HCT116 (cell line): ENCODE measurements around the gene ESR1. TPM values are rescaled to one million over a fixed set of nuclear protein-coding genes. Genes with fewer than 3 reads are reported as not detected.

Experiments used
- ATAC-seq: fragments of 200-7000 bp; cut with Tn5 transposase; 2 replicates; pipeline ENCODE4 v1.9.1; 2020; ENCODE audit warnings: mild to moderate bottlenecking, moderate library complexity
- BruUV-seq: library from RNA; stranded (reverse); fragments of 400-500 nt; replicated peaks from 2 replicates; lab custom pipeline; 2021; lab: Mats Ljungman, UMichigan
- CTCF ChIA-PET: fragments of 300-600 bp; sonication (Branson Sonifier 250); formaldehyde crosslinking; loops from one replicate; lab custom pipeline; 2021; ENCODE audit warnings: antibody characterized with exemption; lab: Charles Lee
- POLR2A ChIA-PET: fragments of 300-600, 350-600 bp; sonication (Branson Sonifier 250); formaldehyde crosslinking; loops from one replicate; lab custom pipeline; 2021; ENCODE audit warnings: antibody characterized with exemption; lab: Charles Lee
- RAD21 ChIA-PET, 2 experiments: fragments of 300-600 bp; sonication (Branson Sonifier 250); formaldehyde crosslinking; loops; one replicate each; lab custom pipeline; 2023; ENCODE audit warnings: low total read pairs in 2 of 2; ENCODE audit not compliant: uncharacterized antibody in 2 of 2, unreplicated experiment in 2 of 2, low non-redundant PET in 1 of 2; lab: Charles Lee
- DNase-seq: peaks from one replicate; pipeline ENCODE4 v3.0.0-alpha.2; 2010; ENCODE audit warnings: low read depth, low spot score
- H2AFZ ChIP-seq: fragments of 200-600 bp; shearing (Covaris generic), sonication (generic); 2 replicates; pipeline ENCODE4 v1.6.1; 2017; ENCODE audit warnings: low read depth, mixed run types, mixed read lengths, antibody characterized with exemption, low read length; ENCODE audit not compliant: poor library complexity, severe bottlenecking
- H3K27ac ChIP-seq: 2 replicates; pipeline ENCODE4 v1.5.1; 2012; ENCODE audit warnings: low read depth, low read length
- H3K27me3 ChIP-seq: fragments of 200-600 bp; sonication (generic); 2 replicates; pipeline ENCODE4 v1.6.1; 2016; ENCODE audit warnings: mixed run types, low read length, mixed read lengths; ENCODE audit not compliant: insufficient read depth
- H3K36me3 ChIP-seq, 2 experiments: fragments of 200-500 bp in 1 of 2; fragments of 200-600 bp in 1 of 2; sonication (Bioruptor generic) in 1 of 2; sonication (generic) in 1 of 2; 2 replicates each; pipeline versions ENCODE4 v1.5.1 to v1.6.1; 2014 to 2016; ENCODE audit warnings: low read length in 2 of 2, inconsistent platforms in 1 of 2, mixed read lengths in 1 of 2, mixed run types in 1 of 2; ENCODE audit not compliant: insufficient read depth in 2 of 2, control insufficient read depth in 1 of 2
- H3K4me1 ChIP-seq, 2 experiments: fragments of 200-600 bp in 1 of 2; sonication (generic) in 1 of 2; 2 replicates each; pipeline versions ENCODE4 v1.5.1 to v1.6.1; 2012 to 2017; ENCODE audit warnings: low read length in 2 of 2, inconsistent platforms in 1 of 2, mild to moderate bottlenecking in 1 of 2, mixed read lengths in 1 of 2, mixed run types in 1 of 2, moderate library complexity in 1 of 2; ENCODE audit not compliant: insufficient read depth in 2 of 2, control insufficient read depth in 1 of 2
- H3K4me2 ChIP-seq: fragments of 200-600 bp; sonication (generic); 2 replicates; pipeline ENCODE4 v1.6.1; 2017; ENCODE audit warnings: mixed run types, low read length, mixed read lengths
- H3K4me3 ChIP-seq, 2 experiments: fragments of 200-600 bp in 1 of 2; sonication (generic) in 1 of 2; replicated peaks in 1 of 2; 2 replicates each; pipeline ENCODE4 v1.5.1; 2011 to 2016; ENCODE audit warnings: low read length in 2 of 2, control low read depth in 1 of 2, low read depth in 1 of 2, mild to moderate bottlenecking in 1 of 2, mixed read lengths in 1 of 2, mixed run types in 1 of 2
- H3K79me2 ChIP-seq: fragments of 200-600 bp; sonication (generic); 2 replicates; pipeline ENCODE4 v1.6.1; 2017; ENCODE audit warnings: mild to moderate bottlenecking, mixed run types, low read length, moderate library complexity, mixed read lengths; ENCODE audit not compliant: insufficient read depth
- H3K9ac ChIP-seq: fragments of 200-600 bp; sonication (generic); 2 replicates; pipeline ENCODE4 v1.6.1; 2016; ENCODE audit warnings: low read length, mixed read lengths
- H3K9me2 ChIP-seq: fragments of 200-600 bp; sonication (generic), shearing (Covaris generic); 2 replicates; pipeline ENCODE4 v1.6.1; 2017; ENCODE audit warnings: mixed run types, mild to moderate bottlenecking, moderate library complexity; ENCODE audit not compliant: insufficient read depth
- H3K9me3 ChIP-seq, 2 experiments: fragments of 200-500 bp in 1 of 2; fragments of 200-600 bp in 1 of 2; sonication (Bioruptor generic) in 1 of 2; sonication (generic) in 1 of 2; 2 replicates each; pipeline ENCODE4 v1.6.1; 2014 to 2017; ENCODE audit warnings: low read length in 2 of 2, mixed read lengths in 2 of 2, inconsistent platforms in 1 of 2, low read depth in 1 of 2, mild to moderate bottlenecking in 1 of 2, mixed run types in 1 of 2, moderate library complexity in 1 of 2; ENCODE audit not compliant: control insufficient read depth in 1 of 2, insufficient read depth in 1 of 2
- H4K20me1 ChIP-seq: fragments of 200-600 bp; sonication (generic), shearing (Covaris generic); 2 replicates; pipeline ENCODE4 v1.6.1; 2017; ENCODE audit warnings: mixed run types, mild to moderate bottlenecking, moderate library complexity; ENCODE audit not compliant: insufficient read depth
- ATF3 ChIP-seq: IDR thresholded peaks from 2 replicates; pipeline ENCODE4 v1.6.1; 2012
- CBX3 ChIP-seq: IDR thresholded peaks from 2 replicates; pipeline ENCODE4 v1.6.1; 2012; ENCODE audit warnings: low read depth
- CTCF ChIP-seq, 3 experiments: fragments of 200-600 bp in 1 of 3; sonication (generic) in 1 of 3; IDR thresholded peaks in 2 of 3; conservative IDR thresholded peaks in 1 of 3; 2 replicates each; pipeline ENCODE4 v1.5.1; 2012 to 2017; ENCODE audit warnings: low read depth in 2 of 3, low read length in 2 of 3, antibody characterized with exemption in 1 of 3, borderline replicate concordance in 1 of 3, control low read depth in 1 of 3, mild to moderate bottlenecking in 1 of 3, mixed read lengths in 1 of 3, mixed run types in 1 of 3, moderate library complexity in 1 of 3; ENCODE audit not compliant: insufficient read depth in 1 of 3
- ELF1 ChIP-seq: IDR thresholded peaks from 2 replicates; pipeline ENCODE4 v1.6.1; 2012; ENCODE audit warnings: low read depth, borderline replicate concordance
- FOSL1 ChIP-seq: IDR thresholded peaks from 2 replicates; pipeline ENCODE4 v1.6.1; 2012; ENCODE audit warnings: low read depth
- MAX ChIP-seq: IDR thresholded peaks from 2 replicates; pipeline ENCODE4 v1.6.1; 2012
- POLR2A ChIP-seq: IDR thresholded peaks from 2 replicates; pipeline ENCODE4 v1.7.0; 2011; ENCODE audit warnings: borderline replicate concordance; ENCODE audit not compliant: insufficient read depth, insufficient read length; ENCODE audit errors: extremely low read depth
- RAD21 ChIP-seq: IDR thresholded peaks from 2 replicates; pipeline ENCODE4 v1.6.1; 2012; ENCODE audit warnings: low read depth, mild to moderate bottlenecking
- SIN3A ChIP-seq: IDR thresholded peaks from 2 replicates; pipeline ENCODE4 v1.6.1; 2012; ENCODE audit warnings: low read depth
- SP1 ChIP-seq: IDR thresholded peaks from 2 replicates; pipeline ENCODE4 v1.6.1; 2012; ENCODE audit warnings: low read depth
- SRF ChIP-seq: IDR thresholded peaks from 2 replicates; pipeline ENCODE4 v1.6.1; 2012; ENCODE audit warnings: low read depth
- TCF7L2 ChIP-seq: IDR thresholded peaks from 2 replicates; pipeline ENCODE4 v1.7.0; 2011; ENCODE audit warnings: borderline replicate concordance, inconsistent platforms; ENCODE audit not compliant: insufficient read depth, insufficient read length; ENCODE audit errors: extremely low read depth
- YY1 ChIP-seq: IDR thresholded peaks from 2 replicates; pipeline ENCODE4 v1.6.1; 2011; ENCODE audit warnings: low read length, low read depth, moderate library complexity, mild to moderate bottlenecking; ENCODE audit not compliant: insufficient replicate concordance; ENCODE audit errors: extremely low read depth
- intact Hi-C: fragments of 100-400 bp; cut with micrococcal nuclease; formaldehyde crosslinking; loops from 2 replicates; pipeline ENCODE4 v1.10.0; 2022
- total RNA-seq: library from RNA; stranded (reverse); gene quantifications from one replicate; pipeline ENCODE4 v1.2.1, GENCODE V29; 2021; ENCODE audit not compliant: unreplicated experiment

ESR1 gene
- total RNA-seq, 1 experiment from 2014 or later, result 0.17 TPM

GRCh38 chr6:151760486-151760885 lies 47.0 kb upstream of the ESR1 start (continued):
- TF ChIP-seq YY1 (no peak), ELF1 (no peak), SRF (no peak)

GRCh38 chr6:151761851-151762250 lies 45.6 kb upstream of the ESR1 start:
- Histone ChIP-seq H3K27ac (no peak overlapping the region), H2AFZ (no peak overlapping the region), H3K4me2 (no peak overlapping the region), H3K9me3 (no peaks in the 10 kb centered on the region), H3K4me1 (peaks cover 0 to 21% of the 10 kb centered on the region in 2 experiments; a peak in 2 of 4 replicates), H3K27me3 (no peaks in the 10 kb centered on the region), H4K20me1 (no peaks in the 10 kb centered on the region), H3K9ac (no peak overlapping the region), H3K79me2 (no peaks in the 10 kb centered on the region), H3K4me3 (no peak overlapping the region)
- no TSS peak for BruUV-seq
- intact Hi-C loops, result loop anchor here (5.0 kb wide), 1 partner anchor 85 kb away; no protein-coding TSS in a partner anchor
- ATAC-seq, result no peak
- RAD21 ChIA-PET, result no interaction called here
- POLR2A ChIA-PET, result no interaction called here
- TF ChIP-seq RAD21 (no peak), TCF7L2 (no peak), CBX3 (no peak), FOSL1 (no peak), POLR2A (no peak), SP1 (no peak), MAX (no peak)
- TF ChIP-seq, all 23 proteins: peak for 0
- CTCF ChIA-PET, result interaction anchor here (1.8 kb wide), 1 partner anchor 363 kb away, joined by 7 read pairs; no protein-coding TSS in a partner anchor
- H3K9me2 ChIP-seq, result no peaks in the 10 kb centered on the region
- no peak for DNase-seq
- H3K36me3 ChIP-seq, result no peaks in the 10 kb centered on the region

GRCh38 chr6:151762817-151763216 lies 44.7 kb upstream of the ESR1 start:
- no TSS peak for BruUV-seq

More at GRCh38 chr6:151762817-151763216, 44.7 kb upstream of the ESR1 start:
- no peak overlapping the region for H2AFZ ChIP-seq
- H3K4me2 ChIP-seq, result no peak overlapping the region
- no peaks in the 10 kb centered on the region for H4K20me1 ChIP-seq
- H3K79me2 ChIP-seq, result no peaks in the 10 kb centered on the region
- RAD21 ChIA-PET, result no interaction called here
- ATAC-seq (no peak), DNase-seq (no peak)
- CTCF ChIA-PET, result interaction anchor here (1.8 kb wide), 1 partner anchor 362 kb away, joined by 7 read pairs; no protein-coding TSS in a partner anchor
- POLR2A ChIA-PET, result no interaction called here
- H3K9ac ChIP-seq, result no peak overlapping the region
- no peak overlapping the region for H3K27ac ChIP-seq
- H3K4me3 ChIP-seq, result no peak overlapping the region
- no peaks in the 10 kb centered on the region for H3K27me3 ChIP-seq
- H3K9me3 ChIP-seq, result no peaks in the 10 kb centered on the region
- H3K36me3 ChIP-seq, result no peaks in the 10 kb centered on the region
- no peak for TF ChIP-seq ELF1
- no peak for TF ChIP-seq SRF
- no peak for TF ChIP-seq TCF7L2
- no peak for TF ChIP-seq ATF3
- no peak for TF ChIP-seq YY1
- no peak for TF ChIP-seq SIN3A
- TF ChIP-seq CTCF (IDR thresholded peaks at IDR 0.05 in 2 of 3, conservative IDR thresholded peaks at IDR 0.05 in 1 of 3; ENCODE audit: borderline replicate concordance in 1 of 3, insufficient read depth in 1 of 3, low read depth in 2 of 3, low read length in 2 of 3), result no peak
- H3K9me2 ChIP-seq, result no peaks in the 10 kb centered on the region
- intact Hi-C loops, result loop anchor here (5.0 kb wide), 1 partner anchor 86 kb away; no protein-coding TSS in a partner anchor
- peaks cover 0 to 21% of the 10 kb centered on the region in 2 experiments; a peak in 2 of 4 replicates for H3K4me1 ChIP-seq
